Endothelial cell (in vitro differentiated cells): ENCODE results near the gene ALK. TPM values are rescaled to one million over a fixed set of nuclear protein-coding genes. Genes with fewer than 3 reads are reported as not detected.

Experiments used
- DNase-seq: peaks from one replicate; pipeline ENCODE4 v3.0.0; 2021; ENCODE audit warnings: low spot score
- H3K27ac Mint-ChIP-seq: one replicate; pipeline ENCODE4 v1.8.0; 2021; ENCODE audit warnings: mixed read lengths, inconsistent platforms; ENCODE audit not compliant: unreplicated experiment
- H3K27me3 Mint-ChIP-seq: one replicate; pipeline ENCODE4 v1.8.0; 2021; ENCODE audit warnings: mild to moderate bottlenecking, moderate library complexity, mixed read lengths, inconsistent platforms; ENCODE audit not compliant: unreplicated experiment
- H3K36me3 Mint-ChIP-seq: one replicate; pipeline ENCODE4 v1.8.0; 2021; ENCODE audit warnings: mild to moderate bottlenecking, low read depth, mixed read lengths, inconsistent platforms; ENCODE audit not compliant: unreplicated experiment
- H3K4me1 Mint-ChIP-seq: one replicate; pipeline ENCODE4 v1.8.0; 2021; ENCODE audit warnings: mild to moderate bottlenecking, mixed read lengths, inconsistent platforms; ENCODE audit not compliant: unreplicated experiment
- H3K4me3 Mint-ChIP-seq: one replicate; pipeline ENCODE4 v1.8.0; 2021; ENCODE audit warnings: mild to moderate bottlenecking, mixed read lengths, inconsistent platforms; ENCODE audit not compliant: unreplicated experiment
- H3K9me3 Mint-ChIP-seq: one replicate; pipeline ENCODE4 v1.8.0; 2021; ENCODE audit warnings: mixed read lengths, inconsistent platforms; ENCODE audit not compliant: unreplicated experiment
- CTCF ChIP-seq: fragments of 200-600 bp; sonication (generic); IDR thresholded peaks from one replicate; pipeline ENCODE4 v1.5.0; 2021; ENCODE audit warnings: antibody characterized with exemption; ENCODE audit not compliant: unreplicated experiment
- total RNA-seq: library from RNA; stranded (reverse); fragmentation: NEBNext Ultra II Directional; extraction: Animal tissue kit (Norgen Biotek cat#: 25700); gene quantifications from one replicate; pipeline ENCODE4 v1.2.1, GENCODE V29; 2021; ENCODE audit not compliant: unreplicated experiment

ALK gene
- total RNA-seq, 1 donor from 2014 or later = 0.05 TPM

GRCh38 chr2:29774624-29775023 is 146.8 kb downstream of the ALK start:
- DNase-seq = no peak
- Mint-ChIP-seq H3K27me3 (peaks cover 2% of the 10 kb centered on the region), H3K4me1 (no peaks in the 10 kb centered on the region), H3K9me3 (no peaks in the 10 kb centered on the region), H3K27ac (no peak overlapping the region), H3K36me3 (no peaks in the 10 kb centered on the region), H3K4me3 (no peak overlapping the region)
- no peak for TF ChIP-seq CTCF

- Mint-ChIP-seq H3K9me3 (no peaks in the 10 kb centered on the region), H3K36me3 (no peaks in the 10 kb centered on the region), H3K4me1 (no peaks in the 10 kb centered on the region), H3K27ac (no peak overlapping the region), H3K27me3 (peaks cover 2% of the 10 kb centered on the region), H3K4me3 (no peak overlapping the region)
- DNase-seq = no peak
- TF ChIP-seq CTCF = no peak
These were observed 150.5 kb downstream of the ALK start for GRCh38 chr2:29770846-29771245.

GRCh38 chr2:29769847-29770246 is 151.5 kb downstream of the ALK start:
- H3K27me3 Mint-ChIP-seq = peaks cover 2% of the 10 kb centered on the region
- H3K27ac Mint-ChIP-seq = no peak overlapping the region
- H3K4me1 Mint-ChIP-seq = no peaks in the 10 kb centered on the region
- H3K36me3 Mint-ChIP-seq = no peaks in the 10 kb centered on the region
- no peak overlapping the region for H3K4me3 Mint-ChIP-seq
- no peaks in the 10 kb centered on the region for H3K9me3 Mint-ChIP-seq
- DNase-seq = no peak
- TF ChIP-seq CTCF = no peak

- TF ChIP-seq CTCF = no peak
- Mint-ChIP-seq H3K27ac (no peak overlapping the region), H3K4me1 (no peaks in the 10 kb centered on the region), H3K4me3 (no peak overlapping the region), H3K27me3 (peaks cover 2% of the 10 kb centered on the region), H3K9me3 (no peaks in the 10 kb centered on the region), H3K36me3 (no peaks in the 10 kb centered on the region)
- DNase-seq = no peak
These were observed 153.6 kb downstream of the ALK start for GRCh38 chr2:29767606-29768335.

GRCh38 chr2:29766191-29766590 is 155.2 kb downstream of the ALK start:
- no peaks in the 10 kb centered on the region for H3K4me1 Mint-ChIP-seq
- no peak overlapping the region for H3K4me3 Mint-ChIP-seq
- H3K9me3 Mint-ChIP-seq = no peaks in the 10 kb centered on the region
- DNase-seq = no peak
- no peak for TF ChIP-seq CTCF
- no peaks in the 10 kb centered on the region for H3K36me3 Mint-ChIP-seq
- no peak overlapping the region for H3K27ac Mint-ChIP-seq
- H3K27me3 Mint-ChIP-seq = peaks cover 2% of the 10 kb centered on the region
